IMR-90 (cell line): ENCODE data around the gene ENHO. TPM values are rescaled to one million over a fixed set of nuclear protein-coding genes. Genes with fewer than 3 reads are reported as not detected.

ENCODE experiments used
- ATAC-seq: fragments of 200-7000 bp; cut with Tn5 transposase; 2 replicates; pipeline ENCODE4 v1.9.1; 2020; ENCODE audit warnings: low read depth, mild to moderate bottlenecking, moderate library complexity
- BruUV-seq: library from RNA; stranded (reverse); fragments of 400-500 nt; replicated peaks from 2 replicates; lab custom pipeline; 2021; lab: Mats Ljungman, UMichigan
- CTCF ChIA-PET: fragments of 300-600 bp; formaldehyde crosslinking; extraction: SDS; loops from one replicate; lab custom pipeline; 2021; ENCODE audit warnings: antibody characterized with exemption; lab: Yijun Ruan, JAX
- POLR2A ChIA-PET: fragments of 300-600 bp; sonication (Branson Sonifier 250); formaldehyde crosslinking; loops from one replicate; lab custom pipeline; 2022; ENCODE audit warnings: antibody characterized with exemption; ENCODE audit not compliant: unreplicated experiment; lab: Charles Lee
- DNase-seq: peaks from one replicate; pipeline ENCODE4 v3.0.0; 2013
- H2AFZ ChIP-seq: replicated peaks from 2 replicates; pipeline ENCODE3; 2013; ENCODE audit warnings: low read length, mild to moderate bottlenecking; ENCODE audit not compliant: poor library complexity
- H2AK5ac ChIP-seq: 2 replicates; pipeline ENCODE4 v1.6.1; 2013; ENCODE audit warnings: low read depth, low read length, inconsistent platforms
- H2AK9ac ChIP-seq: replicated peaks from 2 replicates; pipeline ENCODE3; 2013; ENCODE audit warnings: mild to moderate bottlenecking, low read depth, low read length, moderate library complexity; ENCODE audit not compliant: poor library complexity
- H2BK120ac ChIP-seq: 2 replicates; pipeline ENCODE4 v1.6.1; 2013; ENCODE audit warnings: low read depth, low read length, inconsistent platforms
- H2BK15ac ChIP-seq: 3 replicates; pipeline ENCODE4 v1.6.1; 2013; ENCODE audit warnings: low read depth, low read length, inconsistent platforms
- H2BK20ac ChIP-seq: 2 replicates; pipeline ENCODE4 v1.6.1; 2013; ENCODE audit warnings: low read depth, mild to moderate bottlenecking, inconsistent platforms, low read length, moderate library complexity
- H2BK5ac ChIP-seq: 2 replicates; pipeline ENCODE4 v1.6.1; 2013; ENCODE audit warnings: mild to moderate bottlenecking, low read depth, low read length, inconsistent platforms; ENCODE audit not compliant: poor library complexity, severe bottlenecking
- H3K14ac ChIP-seq: replicated peaks from 2 replicates; pipeline ENCODE4 v1.6.1; 2013; ENCODE audit warnings: low read depth, low read length, inconsistent platforms
- H3K18ac ChIP-seq: 2 replicates; pipeline ENCODE4 v1.6.1; 2013; ENCODE audit warnings: low read depth, low read length, control low read depth
- H3K23ac ChIP-seq: 2 replicates; pipeline ENCODE4 v1.6.1; 2013; ENCODE audit warnings: low read depth, low read length, inconsistent platforms
- H3K27ac ChIP-seq: 2 replicates; pipeline ENCODE4 v1.5.1; 2013; ENCODE audit warnings: mild to moderate bottlenecking, control low read depth, low read length; ENCODE audit not compliant: insufficient read depth
- H3K27me3 ChIP-seq: 2 replicates; pipeline ENCODE4 v1.6.1; 2013; ENCODE audit warnings: low read length; ENCODE audit not compliant: control insufficient read depth, insufficient read depth
- H3K36me3 ChIP-seq: 2 replicates; pipeline ENCODE4 v1.6.1; 2013; ENCODE audit warnings: low read length, mixed read lengths; ENCODE audit not compliant: control insufficient read depth, insufficient read depth
- H3K4ac ChIP-seq: 2 replicates; pipeline ENCODE4 v1.6.1; 2013; ENCODE audit warnings: low read depth, low read length, inconsistent platforms
- H3K4me1 ChIP-seq: 2 replicates; pipeline ENCODE4 v1.6.1; 2013; ENCODE audit warnings: low read length, mixed read lengths; ENCODE audit not compliant: control insufficient read depth, insufficient read depth
- H3K4me2 ChIP-seq: 2 replicates; pipeline ENCODE4 v1.6.1; 2013; ENCODE audit warnings: low read depth, mild to moderate bottlenecking, control low read depth, low read length, moderate library complexity
- H3K4me3 ChIP-seq: 2 replicates; pipeline ENCODE4 v1.5.1; 2013; ENCODE audit warnings: low read depth, mild to moderate bottlenecking, control low read depth, low read length, moderate library complexity; ENCODE audit not compliant: insufficient read depth
- H3K56ac ChIP-seq: 2 replicates; pipeline ENCODE4 v1.6.1; 2013; ENCODE audit warnings: low read length, inconsistent platforms; ENCODE audit not compliant: insufficient read depth; ENCODE audit errors: extremely low read depth
- H3K79me1 ChIP-seq, 2 experiments: 2 replicates each; pipeline ENCODE4 v1.6.1; 2013; ENCODE audit warnings: low read length in 2 of 2, inconsistent platforms in 1 of 2, low read depth in 1 of 2
- H3K9ac ChIP-seq: 2 replicates; pipeline ENCODE4 v1.6.1; 2013; ENCODE audit warnings: low read depth, low read length, control low read depth
- H3K9me1 ChIP-seq: 2 replicates; pipeline ENCODE4 v1.6.1; 2013; ENCODE audit warnings: low read length, inconsistent platforms; ENCODE audit not compliant: insufficient read depth
- H3K9me3 ChIP-seq: 2 replicates; pipeline ENCODE4 v1.6.1; 2013; ENCODE audit warnings: low read length; ENCODE audit not compliant: control insufficient read depth, insufficient read depth
- H4K20me1 ChIP-seq: 2 replicates; pipeline ENCODE4 v1.6.1; 2013; ENCODE audit warnings: low read length, inconsistent platforms; ENCODE audit not compliant: insufficient read depth
- H4K5ac ChIP-seq: 2 replicates; pipeline ENCODE4 v1.6.1; 2013; ENCODE audit warnings: mild to moderate bottlenecking, low read depth, low read length, control low read depth
- H4K8ac ChIP-seq, 2 experiments: 2 replicates each; pipeline ENCODE4 v1.6.1; 2013; ENCODE audit warnings: low read depth in 2 of 2, low read length in 2 of 2, control low read depth in 1 of 2, inconsistent platforms in 1 of 2
- H4K91ac ChIP-seq: 2 replicates; pipeline ENCODE4 v1.6.1; 2013; ENCODE audit warnings: low read depth, low read length, inconsistent platforms; ENCODE audit not compliant: insufficient read depth
- CHD1 ChIP-seq: IDR thresholded peaks from 2 replicates; pipeline ENCODE4 v1.6.1; 2012; ENCODE audit warnings: low read depth, low read length, improper control_type of control experiment
- CTCF ChIP-seq: conservative IDR thresholded peaks from 2 replicates; pipeline ENCODE4 v1.5.1; 2012; ENCODE audit warnings: mild to moderate bottlenecking, low read depth, low read length, improper control_type of control experiment
- ELK1 ChIP-seq: fragments of 150-350 bp; IDR thresholded peaks from 2 replicates; pipeline ENCODE4 v1.6.1; 2016; ENCODE audit warnings: low read depth, mild to moderate bottlenecking, low read length, moderate library complexity, borderline replicate concordance
- MAFK ChIP-seq: IDR thresholded peaks from 2 replicates; pipeline ENCODE4 v1.6.1; 2012; ENCODE audit warnings: low read depth, low read length, improper control_type of control experiment
- MAZ ChIP-seq: IDR thresholded peaks from 2 replicates; pipeline ENCODE4 v1.6.1; 2012; ENCODE audit warnings: low read depth, mild to moderate bottlenecking, low read length, improper control_type of control experiment, moderate library complexity, borderline replicate concordance
- WGBS, 2 experiments: methylation state at CpG; one replicate each; pipeline versions ENCODE4 v1.1.5 to v1.1.7; 2013; ENCODE audit warnings: missing lambda C conversion rate in 2 of 2; ENCODE audit not compliant: insufficient read length in 1 of 2; ENCODE audit errors: extremely low coverage in 2 of 2; 5-methylcytosine and 5-hydroxymethylcytosine counted together
- dilution Hi-C: fragments of 300-500 bp; cut with HindIII; formaldehyde crosslinking; loops from one replicate; pipeline ENCODE4 v1.14.3; 2018; ENCODE audit warnings: low sequenced_read_pairs; ENCODE audit not compliant: unreplicated experiment
- in situ Hi-C: fragments of 300-500 bp; cut with MboI; formaldehyde crosslinking; loops from 3 replicates; pipeline ENCODE4 v1.14.3; 2019; ENCODE audit warnings: low sequenced_read_pairs, inconsistent platforms, mixed read lengths
- intact Hi-C: fragments of 100-400 bp; cut with micrococcal nuclease; formaldehyde crosslinking; loops from 2 replicates; pipeline ENCODE4 v1.10.0; 2022
- polyA plus RNA-seq, 3 experiments: library from polyadenylated mRNA; depleted of rRNA; stranded (reverse); fragments of >200 nt; gene quantifications; 2 replicates each; pipeline ENCODE4 v1.2.3, GENCODE V29; 2012; ENCODE audit warnings: low replicate concordance in 1 of 3
- total RNA-seq: library from RNA; depleted of rRNA; stranded (reverse); fragments of >200 nt; gene quantifications from 2 replicates; pipeline ENCODE4 v1.2.3, GENCODE V29; 2012

ENHO gene
- total and polyA plus RNA-seq, 2 of the 4 experiments (the other 2 are of a cell fraction): not detected

- no peak overlapping the region for H4K91ac ChIP-seq
- H3K4me2 ChIP-seq: no peak overlapping the region
- no peak overlapping the region for H2AK9ac ChIP-seq
- CTCF ChIA-PET: no interaction called here
- POLR2A ChIA-PET: no interaction called here
- H3K36me3 ChIP-seq: no peaks in the 10 kb centered on the region
- no TSS peak for BruUV-seq
- in situ Hi-C loops: no loop called here
- no peak overlapping the region for H3K4ac ChIP-seq
- H3K23ac ChIP-seq: no peak overlapping the region
- H2BK20ac ChIP-seq: no peak overlapping the region
- H3K4me3 ChIP-seq: no peak overlapping the region
- H3K4me1 ChIP-seq: no peaks in the 10 kb centered on the region
- H3K27me3 ChIP-seq: peaks cover 63% of the 10 kb centered on the region
- dilution Hi-C loops: no loop called here
- DNase-seq (no peak), ATAC-seq (no peak)
- no peak overlapping the region for H3K27ac ChIP-seq
- H2BK120ac ChIP-seq: no peak overlapping the region
- no peak overlapping the region for H2BK15ac ChIP-seq
- H2BK5ac ChIP-seq: no peak overlapping the region
- no peak overlapping the region for H3K56ac ChIP-seq
- H3K9me3 ChIP-seq: no peaks in the 10 kb centered on the region
- intact Hi-C loops: no loop called here
- no peaks in the 10 kb centered on the region for H3K9me1 ChIP-seq
- no peak overlapping the region for H2AFZ ChIP-seq
- H2AK5ac ChIP-seq: no peak overlapping the region
- no peak overlapping the region for H4K8ac ChIP-seq
- no CpG with 5 or more reads among the region's 3 CpGs for WGBS, 2 experiments
- no peak overlapping the region for H3K9ac ChIP-seq
- no peaks in the 10 kb centered on the region for H3K79me1 ChIP-seq
- no peaks in the 10 kb centered on the region for H4K20me1 ChIP-seq
- no peak overlapping the region for H3K18ac ChIP-seq
- TF ChIP-seq MAFK (no peak), ELK1 (no peak), MAZ (no peak), CTCF (no peak), CHD1 (no peak)
- no peak overlapping the region for H4K5ac ChIP-seq
- no peak overlapping the region for H3K14ac ChIP-seq
Measured at GRCh38 chr9:34514816-34515215, 8.0 kb downstream of the ENHO start.
